Uterus (tissue), 2 donors: ENCODE results near the gene C1orf159.

Source experiments
- CTCF ChIP-seq, 4 experiments: fragments of 200-600 bp in 2 of 4; fragments of 450-650 bp in 2 of 4; sonication (generic) in 2 of 4; IDR thresholded peaks; one replicate each; pipeline ENCODE4 v1.5.1; 2016 to 2019; ENCODE audit warnings: antibody characterized with exemption in 4 of 4, mild to moderate bottlenecking in 2 of 4, moderate library complexity in 1 of 4
- POLR2A ChIP-seq, 2 donors: fragments of 450-650 bp; IDR thresholded peaks; one replicate each; pipeline ENCODE4 v1.6.1; 2016; ENCODE audit warnings: antibody characterized with exemption in 2 of 2, mild to moderate bottlenecking in 1 of 2, moderate library complexity in 1 of 2

DNA sequence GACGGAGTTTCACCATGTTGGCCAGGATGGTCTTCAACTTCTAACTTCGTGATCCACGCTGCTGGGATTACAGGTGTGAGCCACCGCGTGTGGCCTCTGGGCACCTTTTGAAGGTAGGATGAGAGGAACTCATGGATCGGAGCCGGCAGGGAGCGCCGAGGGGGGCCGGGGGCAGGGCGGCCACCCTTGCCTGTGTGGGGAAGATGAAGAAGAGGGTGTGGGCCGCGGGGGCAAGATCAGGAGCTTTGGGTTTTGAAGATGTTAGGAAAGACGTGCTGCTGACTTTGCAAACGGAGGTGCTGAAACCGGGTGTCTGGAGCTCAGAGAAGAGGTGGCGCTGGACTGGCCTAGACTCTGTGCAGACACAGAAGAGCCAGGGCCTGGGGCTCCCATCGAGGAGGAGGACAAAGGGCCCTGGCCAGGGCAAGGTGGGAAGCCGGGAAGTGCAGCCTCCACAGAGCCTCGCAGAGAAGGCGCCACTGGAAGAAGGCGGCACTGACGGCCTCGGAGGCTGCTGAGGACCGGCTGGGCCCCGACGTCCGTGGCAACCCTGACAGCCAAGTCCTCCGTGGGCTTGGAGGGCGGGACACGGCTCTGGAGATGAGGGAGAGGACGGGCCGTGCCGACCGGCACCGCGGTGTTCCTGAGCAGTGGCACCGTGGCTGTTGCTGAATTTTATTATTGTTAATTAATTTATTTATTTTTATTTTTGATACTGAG is 55.4 kb downstream of the C1orf159 start:
- TF ChIP-seq CTCF (IDR thresholded peaks at IDR 0.05) = no peak
- TF ChIP-seq POLR2A (IDR thresholded peaks at IDR 0.05) = no peak
